HG03135 (cell line): ENCODE measurements around the gene CEACAM5.
"Not testable (repeated sequence)": the region's sequence is repeated elsewhere in the genome, so short reads cannot be mapped to it uniquely, and the experiment has no call there.

Source experiments
- ATAC-seq: cut with Tn5 transposase; IDR thresholded peaks from one replicate; pipeline ENCODE4 v1.9.1; 2021; ENCODE audit warnings: mild to moderate bottlenecking, moderate library complexity; ENCODE audit not compliant: unreplicated experiment

Gene CEACAM5

DNA sequence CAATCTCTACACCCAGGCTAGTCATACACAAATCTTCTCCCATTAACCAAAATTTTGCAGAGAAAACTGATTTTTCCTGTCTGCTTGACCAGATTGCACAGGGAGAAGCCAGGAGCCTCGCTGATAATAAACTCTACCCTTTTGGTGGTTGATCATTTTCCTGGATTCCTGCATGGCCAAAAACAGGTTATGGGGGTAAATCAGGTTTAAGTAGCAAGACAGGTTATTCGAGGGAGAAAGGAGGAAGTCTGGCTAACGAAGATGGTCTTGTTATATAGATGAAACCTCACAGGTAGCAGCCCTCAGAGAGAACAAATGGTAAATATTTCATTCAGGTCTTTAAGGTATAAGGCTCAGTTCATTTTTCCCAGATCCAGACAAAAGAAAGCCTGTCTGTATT lies 30.9 kb downstream of the CEACAM5 start:
- no peak for ATAC-seq

DNA sequence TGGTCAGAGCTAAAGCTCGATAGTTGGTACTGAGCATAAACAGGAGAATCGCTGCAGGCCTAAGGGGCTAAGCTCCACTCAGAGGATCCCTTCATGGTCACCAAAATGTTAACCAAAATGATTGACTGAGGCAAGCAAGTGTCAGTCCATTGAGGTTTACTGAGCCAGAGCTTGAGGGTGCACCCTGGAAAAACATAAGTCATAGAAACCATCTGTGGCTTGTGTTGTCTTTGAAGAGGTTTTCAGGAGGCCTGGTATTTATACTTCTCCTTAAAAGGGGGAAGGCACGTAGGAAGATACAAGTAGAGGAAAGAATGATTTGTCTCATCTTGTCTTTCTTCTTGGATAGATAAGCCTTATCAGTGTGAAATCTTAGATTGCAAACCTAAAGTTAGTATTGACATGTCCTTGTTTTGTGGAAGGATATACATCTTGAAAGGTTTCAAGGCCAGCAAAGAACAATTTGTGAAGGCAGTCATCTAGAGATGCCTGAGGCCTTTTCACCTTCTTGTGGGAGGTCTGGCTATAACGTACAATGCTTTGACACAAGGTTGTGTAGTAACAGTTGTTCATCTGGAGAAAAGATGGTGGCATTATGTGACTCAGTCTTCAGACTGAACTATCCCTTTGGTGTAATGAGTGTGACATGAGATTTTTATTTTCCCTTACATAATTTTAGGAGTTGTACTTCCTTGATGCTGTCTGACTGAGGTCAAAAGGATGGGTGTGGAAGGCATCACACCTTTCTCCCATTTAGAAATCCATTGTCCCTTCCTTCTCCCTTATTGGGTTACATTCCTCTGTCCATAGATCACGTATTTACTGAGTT lies 32.2 kb downstream of the CEACAM5 start:
- no peak for ATAC-seq

DNA sequence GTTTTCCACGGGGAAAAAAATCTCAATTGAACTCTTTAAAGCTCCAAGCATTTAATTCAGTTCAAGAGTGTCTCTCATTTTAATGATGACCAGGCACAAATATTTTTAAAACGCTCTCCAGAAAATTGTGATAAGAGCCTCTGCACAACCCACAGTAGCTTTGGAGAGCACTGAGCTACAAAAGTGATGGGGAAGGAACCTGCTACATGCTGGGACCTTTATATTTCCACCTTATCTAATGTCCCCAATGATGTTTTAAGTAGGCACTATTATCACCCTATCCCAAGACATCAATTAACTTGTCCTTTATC lies 32.8 kb downstream of the CEACAM5 start:
- ATAC-seq, result no peak

DNA sequence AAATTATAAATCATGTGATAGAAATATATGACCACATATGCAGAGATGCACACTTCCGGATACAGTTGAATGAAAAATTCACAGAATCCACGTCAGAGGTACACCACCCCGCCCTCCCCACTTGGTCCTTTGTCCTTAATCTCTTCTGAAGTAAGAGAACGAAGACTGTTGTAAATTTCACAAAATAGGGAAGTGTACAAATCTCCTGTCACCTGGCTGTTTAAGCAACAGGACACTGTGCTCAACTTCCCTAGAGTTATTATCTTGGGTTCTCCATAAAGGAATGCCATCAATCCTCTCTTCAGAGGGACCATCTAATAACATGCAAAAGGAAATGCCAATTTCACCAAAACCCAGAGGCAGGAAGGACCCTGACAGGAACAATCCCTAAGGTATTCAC lies 36.4 kb downstream of the CEACAM5 start:
- ATAC-seq, result no peak

DNA sequence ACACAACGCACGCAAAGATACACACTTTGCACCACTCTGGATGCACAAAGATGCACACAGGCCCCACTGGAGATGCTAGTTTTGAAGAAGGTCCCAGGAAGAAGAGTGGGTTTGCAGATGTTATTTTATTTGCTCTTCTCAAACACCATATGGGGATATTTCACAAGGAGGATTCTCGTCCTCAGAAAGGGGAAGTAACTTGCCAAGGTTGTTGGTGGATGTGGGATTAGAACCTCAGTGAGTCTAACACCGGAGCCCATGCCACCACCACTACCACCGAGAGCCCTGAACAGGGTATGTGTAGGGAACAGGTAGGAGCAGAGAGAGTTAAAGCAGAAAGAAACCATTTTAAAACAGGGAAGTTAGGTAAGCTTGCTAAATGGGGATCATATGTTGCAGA lies 37.3 kb downstream of the CEACAM5 start:
- ATAC-seq, result no peak

DNA sequence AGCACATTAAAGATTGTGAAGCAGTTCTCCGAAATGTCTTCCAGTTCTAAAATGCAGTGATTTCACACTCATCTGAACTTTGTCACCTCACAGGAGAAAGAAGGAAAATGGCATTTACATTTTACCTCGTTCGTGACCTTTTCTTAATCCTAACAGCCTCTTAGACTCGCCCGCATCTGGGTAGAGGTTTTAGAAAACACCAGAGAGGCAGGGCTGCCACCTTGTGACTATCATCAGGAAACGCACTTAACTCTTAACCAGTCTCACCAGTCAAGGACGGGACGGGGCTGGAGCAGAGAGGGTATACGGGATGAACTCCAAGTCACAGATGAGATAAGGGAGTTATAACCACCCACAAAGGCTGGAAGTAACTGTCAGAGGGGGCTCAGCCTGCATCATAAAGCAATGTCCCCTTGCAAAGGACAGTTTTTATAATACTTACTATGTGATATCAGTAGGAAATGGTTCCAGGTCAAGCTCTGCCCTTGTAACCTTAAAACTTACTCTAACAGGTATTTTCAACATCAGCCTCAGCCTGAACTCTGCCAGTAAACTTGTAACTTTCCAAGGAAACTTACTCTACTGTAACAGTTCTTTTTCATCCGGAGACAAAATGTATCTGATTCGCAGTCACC lies 38.3 kb downstream of the CEACAM5 start:
- ATAC-seq, result no peak

DNA sequence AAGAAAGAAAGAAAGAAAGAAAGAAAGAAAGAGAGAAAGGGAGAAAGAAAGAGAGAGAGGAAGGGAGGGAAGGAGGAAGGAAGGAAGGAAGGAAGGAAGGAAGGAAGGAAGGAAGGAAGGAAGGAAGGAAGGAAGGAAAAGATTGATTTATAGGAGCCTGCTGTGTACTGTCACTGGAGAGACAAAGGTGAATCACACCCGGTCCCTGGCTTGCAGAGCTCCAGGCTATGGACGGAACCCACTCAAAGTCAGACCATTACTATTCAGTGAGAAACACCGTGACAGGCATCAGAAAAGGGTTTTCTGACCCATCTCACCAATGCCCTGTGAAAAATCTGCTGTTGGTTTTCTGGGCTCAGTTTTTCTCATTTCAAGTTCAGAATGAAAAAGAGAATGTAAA lies 39.6 kb downstream of the CEACAM5 start:
- no peak for ATAC-seq

DNA sequence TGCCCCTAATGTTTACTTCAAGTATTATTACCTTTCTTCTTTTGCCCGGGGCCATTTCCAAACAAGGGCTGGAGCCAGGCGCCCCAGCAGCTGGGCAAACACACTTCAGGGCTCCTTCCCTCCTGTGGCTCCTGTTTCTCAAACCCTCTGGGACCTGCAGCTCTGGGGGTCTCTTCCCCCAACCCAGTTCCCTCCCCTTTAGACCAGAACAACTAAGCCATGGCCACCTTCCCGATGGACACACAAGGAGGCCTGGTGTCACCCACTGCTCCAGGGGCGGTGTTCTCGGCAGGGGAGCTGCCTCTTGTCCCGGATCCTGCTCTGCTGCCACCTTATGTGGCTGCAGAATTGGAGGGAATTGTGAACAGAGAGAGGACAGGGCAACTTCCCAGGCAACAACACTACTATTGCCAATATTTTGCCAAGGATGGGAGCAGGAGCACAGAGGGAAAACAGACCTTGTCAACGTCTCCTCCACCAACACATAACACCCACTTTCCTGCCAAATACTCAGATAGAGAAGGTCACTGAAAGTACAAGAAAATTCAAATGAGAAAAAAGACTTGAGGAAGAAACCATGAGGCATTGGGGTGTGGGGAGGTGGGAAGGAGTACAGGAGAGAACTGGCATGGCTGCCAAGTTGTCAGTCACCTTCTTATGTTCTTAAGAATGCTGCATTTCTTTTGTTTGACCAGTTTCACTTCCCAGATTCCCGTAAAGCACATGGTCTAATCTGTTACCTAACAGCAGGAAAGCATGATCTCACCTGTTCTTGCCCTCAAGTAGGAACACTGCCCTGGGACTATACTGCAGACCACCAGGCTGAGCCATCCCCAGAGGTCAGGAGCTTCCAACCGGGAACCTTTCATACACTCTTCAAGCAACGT lies 42.1 kb downstream of the CEACAM5 start:
- not testable (repeated sequence) for ATAC-seq

DNA sequence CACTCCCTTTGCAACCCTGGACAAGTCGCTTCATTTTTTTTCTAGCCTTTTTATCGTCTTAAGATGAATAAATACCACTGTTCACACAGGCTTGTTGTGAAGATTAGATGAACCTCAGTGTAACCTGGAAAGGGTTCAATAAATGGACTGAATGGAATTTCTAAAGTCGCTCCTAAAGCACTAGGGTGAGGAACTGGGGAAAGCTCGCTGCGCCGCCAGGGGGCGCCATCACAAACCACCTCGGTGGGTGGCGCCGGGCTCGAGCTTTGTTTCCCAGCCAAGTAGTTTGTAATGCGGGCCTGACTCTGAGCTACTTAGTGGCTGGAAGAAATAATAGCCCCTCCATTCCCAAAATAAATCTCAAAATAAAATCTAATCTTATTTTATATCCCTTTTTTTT lies 44.7 kb downstream of the CEACAM5 start:
- ATAC-seq, result no peak

DNA sequence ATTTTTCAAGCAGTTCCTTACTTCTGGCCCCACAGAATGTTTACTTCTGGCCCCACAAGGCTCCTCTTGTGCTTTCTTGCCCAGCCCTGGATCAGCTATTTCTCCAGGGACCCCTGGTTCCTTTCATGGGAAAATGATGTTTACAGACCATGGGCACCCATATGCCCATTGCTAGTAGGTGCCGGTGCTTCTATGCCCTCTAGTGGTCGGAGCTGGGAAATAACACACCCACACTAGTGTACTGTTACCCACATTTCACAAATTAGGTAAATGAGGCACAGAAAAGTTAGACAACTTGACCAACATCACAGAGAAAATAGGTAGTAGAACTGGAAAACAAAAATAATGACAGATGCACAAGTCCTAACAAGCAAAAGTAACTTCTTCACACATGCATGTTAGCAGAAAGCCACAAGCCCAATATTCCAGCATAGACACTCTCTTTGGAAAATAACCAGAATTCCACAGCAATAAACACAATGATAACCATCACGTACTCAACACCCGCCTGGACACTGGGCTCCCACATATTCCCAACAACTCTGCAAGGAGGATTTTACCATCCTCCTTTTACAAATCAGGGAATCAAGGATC lies 45.6 kb downstream of the CEACAM5 start:
- ATAC-seq, result no peak

DNA sequence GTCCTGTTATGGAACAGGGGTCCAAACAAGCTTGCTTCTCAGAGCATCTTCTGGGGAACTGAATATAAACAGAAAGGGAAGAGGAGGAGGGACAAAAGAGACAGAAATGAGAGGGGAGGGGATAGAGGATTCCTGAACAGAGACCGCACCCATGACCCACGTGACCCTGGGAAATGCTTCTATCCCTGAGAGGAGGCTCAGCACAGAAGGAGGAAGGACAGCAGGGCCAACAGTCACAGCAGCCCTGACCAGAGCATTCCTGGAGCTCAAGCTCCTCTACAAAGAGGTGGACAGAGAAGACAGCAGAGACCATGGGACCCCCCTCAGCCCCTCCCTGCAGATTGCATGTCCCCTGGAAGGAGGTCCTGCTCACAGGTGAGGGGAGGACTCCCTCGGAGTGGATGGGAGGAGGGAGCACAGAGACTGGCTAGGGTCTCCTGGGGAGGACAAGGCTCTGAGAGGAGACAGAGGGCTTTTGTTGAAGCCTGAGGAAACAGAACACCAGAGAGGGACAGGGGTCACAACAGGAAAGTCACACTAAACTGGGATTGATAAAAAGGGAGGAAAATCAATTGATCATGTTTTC lies 47.0 kb downstream of the CEACAM5 start, which contains the start of gene CEACAM6:
CEACAM6 (plus strand) TSS at position 203 of the 586 bp plus-strand sequence; CDS start at position 312, 109 bp downstream.
- no peak for ATAC-seq

DNA sequence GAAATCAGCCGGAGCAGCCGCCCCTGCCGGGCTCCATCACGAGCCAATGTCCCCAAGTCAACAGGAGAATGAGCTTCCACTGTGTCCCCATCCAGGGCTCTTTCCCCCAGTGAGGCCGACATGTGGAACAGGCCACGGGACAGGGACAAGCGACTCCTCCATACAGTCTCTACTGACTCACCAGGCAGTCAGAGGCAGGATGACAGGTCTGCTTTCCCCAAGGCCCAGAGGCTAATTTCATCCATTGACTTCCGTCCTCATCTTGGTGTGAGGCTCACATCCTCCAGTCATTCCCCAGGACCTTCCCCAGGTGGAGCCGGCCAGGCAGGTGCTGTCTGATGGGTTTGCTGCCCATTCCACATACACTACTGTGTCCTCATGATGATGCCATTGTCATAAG lies 50.4 kb downstream of the CEACAM5 start:
- ATAC-seq, result no peak

DNA sequence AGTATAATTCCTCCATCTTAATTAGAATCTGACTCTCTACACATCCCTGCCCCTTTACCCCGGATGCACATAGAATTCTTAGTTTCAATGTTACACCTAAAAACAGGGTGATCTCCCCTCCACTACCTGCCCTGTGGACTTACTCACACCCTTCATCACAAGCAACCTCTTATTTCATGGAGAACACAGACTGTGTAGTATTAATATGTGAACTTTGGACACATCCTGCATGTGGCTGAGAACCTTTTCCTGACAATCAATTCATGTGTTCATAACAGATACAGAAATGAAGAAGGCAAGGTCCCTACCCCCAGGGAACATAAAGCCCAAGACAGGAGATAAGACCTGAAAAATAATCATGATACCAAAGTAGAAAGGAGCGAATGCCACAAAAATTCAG lies 58.7 kb downstream of the CEACAM5 start:
- ATAC-seq, result no peak

DNA sequence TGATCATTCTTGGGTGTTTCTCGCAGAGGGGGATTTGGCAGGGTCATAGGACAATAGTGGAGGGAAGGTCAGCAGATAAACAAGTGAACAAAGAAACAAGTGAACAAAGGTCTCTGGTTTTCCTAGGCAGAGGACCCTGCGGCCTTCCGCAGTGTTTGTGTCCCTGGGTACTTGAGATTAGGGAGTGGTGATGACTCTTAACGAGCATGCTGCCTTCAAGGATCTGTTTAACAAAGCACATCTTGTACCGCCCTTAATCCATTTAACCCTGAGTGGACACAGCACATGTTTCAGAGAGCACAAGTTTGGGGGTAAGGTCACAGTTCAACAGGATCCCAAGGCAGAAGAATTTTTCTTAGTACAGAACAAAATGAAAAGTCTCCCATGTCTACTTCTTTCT lies 59.7 kb downstream of the CEACAM5 start:
- not testable (repeated sequence) for ATAC-seq

DNA sequence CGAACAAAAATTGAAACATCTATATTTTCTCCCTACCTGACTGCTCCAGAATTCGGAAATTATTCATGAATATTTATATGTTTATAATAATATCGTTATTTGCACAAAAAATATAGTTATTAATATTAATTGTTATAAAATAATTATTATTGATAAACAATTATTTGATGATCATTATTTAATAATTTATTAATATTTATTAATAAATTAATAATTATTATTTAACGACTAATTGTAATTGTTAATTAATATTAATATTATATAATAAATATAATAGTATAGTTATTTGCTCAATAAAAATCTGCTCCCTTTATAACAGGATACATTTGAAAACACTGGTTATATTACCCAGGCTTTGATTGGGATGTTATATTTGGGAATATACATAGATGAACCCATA lies 61.2 kb downstream of the CEACAM5 start:
- no peak for ATAC-seq

DNA sequence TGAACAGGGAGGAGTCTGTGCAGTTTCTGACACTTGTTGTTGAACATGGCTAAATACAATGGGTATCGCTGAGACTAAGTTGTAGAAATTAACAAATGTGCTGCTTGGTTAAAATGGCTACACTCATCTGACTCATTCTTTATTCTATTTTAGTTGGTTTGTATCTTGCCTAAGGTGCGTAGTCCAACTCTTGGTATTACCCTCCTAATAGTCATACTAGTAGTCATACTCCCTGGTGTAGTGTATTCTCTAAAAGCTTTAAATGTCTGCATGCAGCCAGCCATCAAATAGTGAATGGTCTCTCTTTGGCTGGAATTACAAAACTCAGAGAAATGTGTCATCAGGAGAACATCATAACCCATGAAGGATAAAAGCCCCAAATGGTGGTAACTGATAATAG lies 63.0 kb downstream of the CEACAM5 start:
- ATAC-seq, result no peak

DNA sequence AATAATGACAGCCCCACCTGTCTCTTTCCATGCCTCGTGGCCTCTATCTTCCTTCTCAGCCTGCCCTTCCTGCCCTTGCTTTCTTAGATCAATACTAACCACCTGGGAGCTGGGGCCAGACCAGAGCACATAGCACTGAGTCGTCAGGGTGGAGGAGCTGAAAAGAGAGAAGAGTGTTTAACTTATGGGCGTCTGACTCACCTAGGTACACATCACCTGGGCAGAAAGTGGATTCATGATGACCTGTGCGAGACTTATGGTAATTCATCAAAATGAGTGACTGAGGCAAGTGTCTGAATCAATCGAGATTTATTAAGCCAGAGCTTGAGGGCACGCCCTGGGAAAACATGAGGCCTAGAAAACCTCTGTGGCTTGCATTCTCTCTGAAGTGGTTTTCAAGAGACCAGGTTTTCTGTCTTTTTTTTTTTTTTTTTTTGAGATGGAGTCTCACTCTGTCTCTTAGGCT lies 66.1 kb downstream of the CEACAM5 start:
- no peak for ATAC-seq

DNA sequence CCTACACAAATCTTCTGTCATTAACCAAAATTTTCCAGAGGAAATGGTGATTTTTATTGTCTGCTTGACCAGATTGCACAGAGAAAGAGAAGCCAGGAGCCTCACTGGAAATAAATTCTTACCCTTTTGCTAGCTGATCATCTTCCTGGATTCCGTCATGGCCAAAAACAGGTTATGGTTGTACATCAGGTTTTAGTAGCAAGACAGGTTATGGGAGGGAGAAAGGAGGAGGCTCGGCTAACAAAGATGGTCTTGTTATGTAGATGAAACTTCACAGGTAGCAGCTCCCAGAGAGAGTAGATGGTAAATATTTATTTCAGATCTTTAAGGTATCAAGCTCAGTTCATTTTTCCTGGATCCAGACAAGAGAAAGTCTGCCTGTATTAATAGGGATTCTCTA lies 68.3 kb downstream of the CEACAM5 start:
- no peak for ATAC-seq
